Loucy (cell line): Measurements from ENCODE around the gene DCXR.

Experiments used
- CTCF ChIP-seq: fragments of 200-600 bp; sonication (generic); conservative IDR thresholded peaks from 2 replicates; pipeline ENCODE4 v1.5.1; 2014; ENCODE audit warnings: mild to moderate bottlenecking, antibody characterized with exemption, low read length
- EZH2phosphoT487 ChIP-seq: fragments of 200-600 bp; IDR thresholded peaks from 2 replicates; pipeline ENCODE4 v1.6.1; 2018; ENCODE audit warnings: antibody characterized with exemption, mild to moderate bottlenecking, moderate library complexity, borderline replicate concordance

GRCh38 chr17:82056729-82057621, 19.5 kb upstream of the DCXR start:
- no peak for TF ChIP-seq EZH2phosphoT487
- TF ChIP-seq CTCF = no peak
